Prostate gland (tissue), 2 donors: ENCODE measurements around the gene KANSL1.

Source experiments
- POLR2A ChIP-seq: fragments of 450-650 bp; IDR thresholded peaks from one replicate; pipeline ENCODE4 v1.6.1; 2016; ENCODE audit warnings: antibody characterized with exemption, mild to moderate bottlenecking
- POLR2AphosphoS5 ChIP-seq: sonication (generic); formaldehyde crosslinking; IDR thresholded peaks from one replicate; pipeline ENCODE4 v1.6.1; 2017; ENCODE audit warnings: antibody characterized with exemption
- TF ChIP-seq, protein P1 (sequence below), 4 experiments: fragments of 200-600 bp in 2 of 4; fragments of 450-650 bp in 2 of 4; sonication (generic) in 2 of 4; IDR thresholded peaks; 1 replicate in 3 of 4; 2 replicates in 1 of 4; pipeline ENCODE4 v1.5.1; 2016 to 2019; ENCODE audit warnings: antibody characterized with exemption in 4 of 4, mild to moderate bottlenecking in 2 of 4, moderate library complexity in 2 of 4

DNA sequence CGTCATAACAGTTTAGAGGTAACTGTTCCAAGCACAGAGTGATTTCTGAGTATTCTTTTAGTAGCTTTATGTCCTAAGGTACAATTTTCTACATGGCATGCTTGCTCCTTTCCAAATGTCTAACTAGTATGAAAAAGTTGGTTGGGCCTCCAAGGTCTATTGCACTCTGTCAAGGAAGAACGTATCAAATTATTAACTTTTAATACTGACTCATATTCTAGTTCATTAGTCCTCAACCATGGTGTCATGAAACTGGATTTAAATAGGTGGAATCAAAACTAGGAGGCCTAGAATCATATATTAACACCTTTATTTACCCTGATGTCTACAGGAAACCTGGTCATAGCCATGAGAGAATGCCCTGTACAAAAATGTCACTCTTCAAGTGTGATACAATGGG is 132.8 kb downstream of the KANSL1 start:
- TF ChIP-seq, protein P1, sequence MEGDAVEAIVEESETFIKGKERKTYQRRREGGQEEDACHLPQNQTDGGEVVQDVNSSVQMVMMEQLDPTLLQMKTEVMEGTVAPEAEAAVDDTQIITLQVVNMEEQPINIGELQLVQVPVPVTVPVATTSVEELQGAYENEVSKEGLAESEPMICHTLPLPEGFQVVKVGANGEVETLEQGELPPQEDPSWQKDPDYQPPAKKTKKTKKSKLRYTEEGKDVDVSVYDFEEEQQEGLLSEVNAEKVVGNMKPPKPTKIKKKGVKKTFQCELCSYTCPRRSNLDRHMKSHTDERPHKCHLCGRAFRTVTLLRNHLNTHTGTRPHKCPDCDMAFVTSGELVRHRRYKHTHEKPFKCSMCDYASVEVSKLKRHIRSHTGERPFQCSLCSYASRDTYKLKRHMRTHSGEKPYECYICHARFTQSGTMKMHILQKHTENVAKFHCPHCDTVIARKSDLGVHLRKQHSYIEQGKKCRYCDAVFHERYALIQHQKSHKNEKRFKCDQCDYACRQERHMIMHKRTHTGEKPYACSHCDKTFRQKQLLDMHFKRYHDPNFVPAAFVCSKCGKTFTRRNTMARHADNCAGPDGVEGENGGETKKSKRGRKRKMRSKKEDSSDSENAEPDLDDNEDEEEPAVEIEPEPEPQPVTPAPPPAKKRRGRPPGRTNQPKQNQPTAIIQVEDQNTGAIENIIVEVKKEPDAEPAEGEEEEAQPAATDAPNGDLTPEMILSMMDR (IDR thresholded peaks at IDR 0.05): no peak
- TF ChIP-seq POLR2A (no peak), POLR2AphosphoS5 (no peak)
